ENCODE results near the gene SLFN14.
A peak's percentile ranks its signal among the peaks of the same experiment; 100 is the strongest.

SLFN14 gene

DNA sequence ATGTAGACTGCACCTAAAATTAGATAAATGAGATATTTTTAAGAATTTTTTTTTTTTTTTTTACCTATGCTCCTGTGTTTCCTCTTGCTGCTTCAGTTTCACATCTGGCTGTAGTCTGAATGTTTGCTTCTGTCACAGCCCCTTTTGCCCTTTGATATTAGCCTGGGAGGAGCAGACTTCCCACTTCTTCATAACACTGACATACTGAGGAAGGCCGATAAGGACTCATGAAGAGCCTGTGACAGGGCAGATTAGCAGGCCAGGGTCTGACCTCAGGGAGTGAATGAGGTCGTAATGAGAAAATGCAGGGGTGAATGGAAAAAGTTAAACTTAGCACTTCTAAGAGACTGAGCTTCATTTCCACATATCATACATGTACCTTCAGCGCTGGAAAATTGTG lies at the start of gene SLFN14:
Gene SLFN14 (minus strand): TSS at position 117 of the 400 bp plus-strand sequence. CDS start 2,757 bp downstream, outside the sequence.
- peak; percentile 51 for DNase-seq

DNA sequence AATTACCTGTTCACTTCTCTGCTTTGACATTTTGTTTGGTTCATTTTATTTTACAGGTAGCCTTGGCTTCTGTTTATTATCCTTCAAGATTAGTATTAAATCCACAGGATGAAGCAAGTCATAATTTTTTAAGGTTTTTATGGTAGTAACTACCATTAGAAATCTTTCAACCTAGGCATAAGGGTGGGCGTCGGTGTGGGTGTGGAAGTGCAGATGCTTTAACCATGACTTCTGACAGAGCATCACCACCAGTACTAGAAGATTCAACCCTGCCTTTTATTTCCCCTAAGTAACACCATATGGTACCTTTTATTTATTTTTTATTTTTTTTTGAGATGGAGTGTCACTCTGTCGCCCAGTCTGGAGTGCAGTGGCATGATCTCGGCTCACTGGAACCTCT lies 49.2 kb upstream of the SLFN14 start:
- DNase-seq: no peak

DNA sequence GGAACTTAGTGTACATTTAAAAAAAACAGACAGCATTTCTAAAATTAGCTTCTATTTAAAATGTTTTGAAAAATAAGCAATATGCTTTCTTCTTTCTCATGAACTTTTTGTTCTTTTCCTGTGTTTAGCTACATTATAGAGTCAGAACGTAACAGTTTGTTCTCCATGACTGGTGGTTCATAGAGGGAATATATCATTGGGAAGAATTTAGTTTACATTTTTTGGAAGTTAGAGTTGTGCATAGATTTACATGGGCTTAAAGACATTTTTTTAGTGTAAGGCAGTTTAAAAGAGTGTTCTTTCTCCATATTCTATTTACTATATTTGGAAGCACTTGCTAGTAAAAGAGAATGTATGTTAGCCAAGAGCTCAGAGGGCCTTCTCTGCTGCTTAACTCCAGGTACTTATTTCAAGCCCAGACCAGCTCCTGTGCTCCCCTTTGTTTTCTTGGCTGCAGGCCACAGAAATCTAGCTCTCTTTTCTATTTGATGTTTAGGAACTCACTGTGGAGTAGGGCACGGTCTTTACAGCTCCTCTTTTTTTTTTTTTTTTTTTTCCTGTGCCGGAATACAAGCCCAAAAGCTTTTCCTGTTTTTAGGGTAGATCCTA lies 46.7 kb upstream of the SLFN14 start:
- no peak for DNase-seq

DNA sequence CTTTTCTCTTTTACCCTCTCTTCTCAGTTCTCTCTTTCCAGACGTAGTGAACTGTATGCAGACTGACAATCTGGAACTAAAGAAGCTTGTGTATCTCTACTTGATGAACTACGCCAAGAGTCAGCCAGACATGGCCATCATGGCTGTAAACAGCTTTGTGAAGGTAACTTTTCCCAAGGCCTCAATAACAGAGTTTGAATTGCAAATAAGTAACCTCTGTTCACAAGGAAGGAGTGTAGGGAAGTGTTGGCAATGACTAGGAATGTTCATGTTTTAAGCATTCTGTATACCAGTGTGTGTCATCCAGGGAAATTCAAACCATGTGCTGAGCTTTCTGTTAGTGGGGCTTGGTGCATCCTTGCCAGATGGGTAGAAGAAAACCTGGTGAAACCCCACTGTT lies 45.1 kb upstream of the SLFN14 start:
- DNase-seq: no peak

DNA sequence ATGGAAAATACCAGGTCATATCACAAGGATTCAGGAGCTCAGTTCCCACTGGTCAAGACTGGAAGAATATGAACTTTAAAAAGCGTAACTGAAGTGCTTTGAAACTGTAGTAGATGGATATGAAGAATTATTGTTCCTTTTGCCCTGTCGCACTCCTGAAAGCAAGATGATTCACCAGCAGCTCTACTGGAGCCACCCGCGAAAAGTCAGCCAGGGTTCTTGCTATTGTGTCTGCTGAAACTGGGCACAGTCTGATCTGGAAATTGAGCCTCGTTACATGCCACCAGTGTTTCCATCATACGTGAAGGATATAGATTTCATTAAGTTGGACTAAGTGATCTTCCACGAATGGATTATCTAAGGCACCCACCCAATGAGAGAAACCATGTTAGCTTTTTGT lies 43.1 kb upstream of the SLFN14 start:
- no peak for DNase-seq

DNA sequence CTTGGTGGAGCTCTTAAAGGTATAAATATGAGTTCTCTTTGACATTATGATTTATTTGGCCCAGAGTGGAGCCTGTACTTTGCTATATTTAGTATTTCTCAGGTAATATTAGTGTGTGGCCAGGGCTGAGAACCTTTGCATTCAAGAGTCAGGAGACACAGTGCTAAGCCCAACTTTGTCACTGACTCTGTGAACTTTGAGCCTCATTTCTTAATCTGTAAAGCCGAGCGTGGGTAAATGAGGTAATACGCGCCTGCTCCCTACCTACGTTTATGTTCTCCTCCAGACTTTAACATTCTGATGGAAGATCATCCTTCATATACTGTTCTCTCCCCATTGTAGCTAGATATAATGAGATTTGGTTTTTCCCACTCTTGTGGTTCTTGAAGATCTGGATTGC lies 37.0 kb upstream of the SLFN14 start:
- DNase-seq: no peak

DNA sequence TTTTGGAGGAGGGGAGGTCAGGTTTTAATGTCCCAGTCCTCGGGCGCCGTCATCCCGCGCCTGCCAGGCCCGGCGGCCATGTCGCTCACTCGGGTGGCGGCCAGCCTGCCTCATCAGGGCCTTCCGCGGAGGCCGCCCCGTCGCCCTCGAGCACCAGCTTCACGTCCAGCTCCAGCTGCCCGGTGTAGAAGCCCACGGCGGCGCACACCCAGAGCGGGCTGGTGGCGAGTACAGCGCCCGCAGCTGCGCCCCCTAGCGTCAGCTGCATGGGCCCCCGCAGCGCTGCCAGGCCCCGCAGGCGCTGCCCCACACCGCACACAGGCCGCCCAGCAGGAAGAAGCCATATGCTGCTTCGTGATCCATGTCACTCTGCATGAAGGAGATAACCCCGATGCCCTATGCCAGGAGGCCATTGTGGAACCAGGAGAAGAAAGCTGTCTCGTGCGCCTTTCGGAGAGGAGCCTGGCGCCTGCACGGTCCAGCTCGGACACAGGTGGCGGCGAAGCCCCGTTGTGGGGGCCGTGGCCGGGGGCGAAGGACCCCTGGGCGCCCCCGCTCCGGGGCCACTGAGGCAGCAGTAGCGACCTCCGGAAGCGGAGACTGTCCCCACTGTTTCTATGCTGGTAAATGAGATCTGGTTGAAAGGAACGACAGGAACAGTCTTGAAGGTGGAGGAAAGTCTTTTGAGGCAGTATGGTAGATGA lies 36.1 kb upstream of the SLFN14 start:
- DNase-seq: peak; percentile 92

DNA sequence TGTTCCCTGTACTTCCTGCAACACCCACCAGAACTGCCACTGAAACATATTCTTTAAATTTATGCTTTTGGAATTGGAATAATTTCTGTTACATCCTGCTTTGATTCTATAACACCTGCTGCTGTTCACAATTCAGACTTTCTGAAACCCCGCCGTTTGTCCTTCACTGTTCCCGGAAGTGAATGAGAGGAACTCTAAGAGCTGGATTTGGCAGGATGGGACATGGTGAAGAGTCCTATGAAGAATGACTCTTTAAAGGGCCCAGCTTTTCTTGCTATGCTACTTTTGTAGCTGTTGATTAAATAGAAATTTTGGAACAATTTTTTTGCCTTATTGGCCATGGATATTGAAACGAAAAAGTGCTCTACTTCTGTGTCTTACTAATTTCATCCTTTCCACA lies 35.5 kb upstream of the SLFN14 start:
- DNase-seq: no peak

DNA sequence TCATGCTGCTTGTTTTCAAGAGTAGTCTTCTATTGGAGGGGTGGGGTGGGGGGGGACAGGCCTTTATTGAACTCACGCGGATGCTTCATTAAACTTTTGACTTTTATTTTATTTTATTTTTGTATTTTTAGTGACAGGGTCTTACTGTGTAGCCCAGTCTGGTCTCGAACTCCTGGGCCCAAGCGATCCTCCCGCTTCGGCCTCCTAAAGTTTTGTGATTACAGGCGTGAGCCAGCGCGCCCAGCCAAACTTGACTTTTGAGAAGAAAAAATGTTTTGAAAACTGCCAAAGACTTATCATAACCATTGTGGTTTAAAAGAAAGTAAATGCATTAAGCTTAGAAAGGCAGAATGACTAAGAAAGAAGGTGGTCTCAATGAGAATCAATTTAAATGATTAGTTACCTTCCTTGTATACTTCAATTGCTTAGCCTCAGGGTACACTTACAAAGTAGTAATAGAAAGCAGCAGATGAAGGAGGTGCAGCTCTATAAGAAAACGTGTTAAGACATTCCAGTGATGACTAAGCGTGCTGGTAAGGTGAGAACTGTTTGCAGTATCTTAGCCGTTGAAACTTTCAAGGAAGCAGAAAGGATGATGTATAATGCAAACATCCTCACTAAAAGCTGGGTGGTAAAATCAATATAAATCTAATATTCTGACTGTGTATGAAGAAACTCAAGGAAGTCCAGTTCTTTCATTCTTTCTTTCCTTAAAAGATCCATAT lies 27.7 kb upstream of the SLFN14 start:
- DNase-seq: peak; percentile 70

DNA sequence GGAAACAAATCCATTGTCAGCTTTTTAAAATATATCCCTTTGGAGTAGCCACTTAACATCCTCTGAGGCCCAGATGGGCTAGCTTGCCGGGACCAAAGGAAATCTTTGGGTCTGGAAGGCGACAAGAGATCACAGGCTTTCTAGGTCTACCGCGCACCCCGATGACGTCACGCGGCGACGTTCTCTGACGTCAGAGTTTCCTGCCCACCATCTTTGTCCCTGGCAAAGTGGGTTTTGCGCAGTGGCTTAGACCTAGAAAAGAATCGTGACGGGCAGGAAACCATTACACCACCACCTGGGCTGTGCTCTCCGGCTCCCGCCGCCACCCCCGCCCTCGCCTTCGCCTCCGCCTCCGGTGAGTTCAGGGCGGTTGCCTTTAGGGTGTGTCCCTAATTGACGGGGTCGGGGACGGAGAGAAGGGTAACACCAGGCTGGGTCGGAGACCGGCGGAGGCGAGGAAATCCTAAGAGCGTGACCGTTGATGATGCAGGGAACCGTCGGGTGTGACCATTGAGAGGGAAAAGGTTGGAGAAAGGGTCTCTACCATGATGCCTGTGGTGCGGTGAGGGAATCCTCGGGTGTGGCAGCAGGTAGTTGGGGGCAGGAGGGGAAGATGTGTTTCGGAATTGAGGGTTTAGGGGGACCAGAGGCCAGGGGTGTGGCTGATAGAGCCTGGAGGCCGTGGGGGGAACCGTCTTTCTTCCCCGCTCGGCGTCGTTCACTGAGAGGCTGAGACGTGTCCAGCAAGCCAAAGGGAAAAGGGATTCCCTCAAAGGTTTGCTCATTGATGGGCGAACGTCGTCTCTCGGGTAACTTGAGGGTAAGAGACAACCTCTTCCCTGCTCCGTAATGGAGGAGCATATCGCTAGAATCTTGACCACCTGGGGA lies 26.7 kb upstream of the SLFN14 start, which contains the start of gene AP2B1:
Gene AP2B1 (plus strand): TSS at position 249 of the 888 bp plus-strand sequence. CDS start 6,709 bp downstream, outside the sequence.
- DNase-seq: peak; percentile 98

DNA sequence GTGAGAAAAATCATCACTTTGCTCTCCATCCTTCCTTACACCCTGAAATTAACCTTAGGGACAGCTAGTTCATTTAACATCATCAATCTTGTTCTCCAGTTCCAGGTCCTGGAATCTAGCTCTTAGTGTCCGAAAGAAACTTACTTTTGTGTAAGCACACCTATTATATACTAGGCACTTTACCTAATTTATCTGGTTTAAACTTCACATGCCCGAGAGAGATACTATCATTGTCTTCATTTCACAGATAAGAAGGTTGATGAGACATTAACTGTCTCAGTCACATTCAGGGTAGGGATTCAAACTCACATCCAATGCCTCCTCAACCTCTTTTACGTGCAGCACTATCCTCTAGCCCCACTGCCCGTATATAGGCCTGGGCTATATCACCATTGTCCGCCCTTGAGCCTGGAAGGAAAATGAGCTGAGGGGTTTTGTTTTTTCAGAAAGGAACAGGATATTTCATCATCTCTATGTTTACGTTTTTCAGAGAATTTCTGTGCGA lies 26.0 kb upstream of the SLFN14 start:
- DNase-seq: no peak

DNA sequence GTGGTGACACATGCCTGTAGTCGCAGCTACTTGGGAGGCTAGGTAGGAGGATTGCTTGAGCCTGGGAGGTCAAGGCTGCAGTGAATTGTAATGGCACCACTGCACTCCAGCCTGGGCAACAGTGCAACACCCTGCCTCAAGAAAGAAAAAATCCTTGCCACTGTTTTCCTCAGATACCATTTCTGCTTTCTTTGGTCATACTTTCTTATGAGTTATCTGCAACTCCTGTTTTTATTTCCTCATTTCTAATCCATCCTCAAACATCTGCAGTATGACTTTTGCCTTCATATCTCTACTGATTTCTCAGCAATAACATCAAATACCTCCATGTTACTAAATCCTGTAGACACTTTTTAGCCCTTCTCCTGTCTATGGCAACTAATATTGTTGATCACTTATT lies 23.4 kb upstream of the SLFN14 start:
- DNase-seq: no peak

DNA sequence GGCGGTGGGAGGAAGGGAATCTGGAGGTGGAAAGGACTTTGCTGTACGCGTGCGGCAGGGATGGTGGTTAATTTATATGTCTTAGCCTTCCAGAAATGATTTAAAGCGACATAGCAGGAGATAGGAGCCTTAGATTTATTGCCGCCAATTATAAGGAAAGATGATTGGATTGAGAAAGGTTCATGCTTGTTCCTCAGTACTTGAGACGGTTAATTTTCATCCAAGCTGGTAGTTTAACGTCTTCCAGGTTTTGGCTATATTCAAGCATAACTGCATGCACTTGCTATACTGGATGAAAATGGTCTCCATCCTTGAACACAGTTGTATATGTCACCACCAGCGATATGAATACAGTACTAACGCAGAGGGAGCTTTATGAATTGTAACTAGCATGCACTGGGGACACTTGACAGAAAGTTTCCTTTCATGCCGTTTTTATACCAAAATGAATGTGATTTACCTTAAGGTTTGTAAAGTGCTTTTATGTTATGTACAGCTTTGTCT lies 18.4 kb upstream of the SLFN14 start:
- no peak for DNase-seq

DNA sequence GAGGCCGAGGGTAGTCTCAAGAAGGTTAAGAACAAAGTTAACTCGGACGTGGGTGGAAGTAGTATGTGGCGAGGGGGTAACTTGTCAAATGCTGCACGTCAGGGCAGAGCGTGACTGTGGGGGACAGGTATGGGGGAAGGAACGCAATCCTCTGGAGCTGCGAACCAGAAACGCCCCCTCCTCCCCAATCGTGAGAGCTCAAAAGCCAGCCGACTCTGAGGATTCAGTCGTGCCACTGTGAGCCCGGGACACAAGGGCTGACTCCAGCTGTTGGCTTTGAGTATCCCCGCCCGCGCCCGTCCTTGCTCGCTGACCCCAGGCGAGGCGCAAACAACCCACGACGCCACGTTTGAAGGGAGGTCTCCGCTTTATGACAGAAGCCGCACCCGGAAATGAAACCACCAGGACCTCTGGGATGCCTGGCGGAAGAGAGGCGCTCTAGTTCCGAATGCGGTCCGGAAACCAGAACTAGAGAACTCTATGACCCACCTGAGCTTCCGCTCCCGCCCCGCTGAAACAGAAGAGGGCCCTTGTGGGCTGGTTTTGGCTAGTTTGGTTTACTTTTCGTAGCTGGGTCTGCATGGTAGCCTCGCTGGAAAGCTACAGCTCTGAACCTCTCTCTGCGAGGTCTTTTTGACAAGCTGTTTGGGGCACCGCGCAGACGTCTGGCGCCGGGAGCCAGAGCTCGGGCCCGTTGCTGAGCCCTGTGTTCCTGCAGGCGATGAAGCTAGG lies 17.7 kb upstream of the SLFN14 start, which contains the start of gene PEX12:
Gene PEX12 (minus strand): TSS at position 375 of the 732 bp plus-strand sequence. CDS start 550 bp downstream, outside the sequence.
- peak; percentile 93 for DNase-seq

DNA sequence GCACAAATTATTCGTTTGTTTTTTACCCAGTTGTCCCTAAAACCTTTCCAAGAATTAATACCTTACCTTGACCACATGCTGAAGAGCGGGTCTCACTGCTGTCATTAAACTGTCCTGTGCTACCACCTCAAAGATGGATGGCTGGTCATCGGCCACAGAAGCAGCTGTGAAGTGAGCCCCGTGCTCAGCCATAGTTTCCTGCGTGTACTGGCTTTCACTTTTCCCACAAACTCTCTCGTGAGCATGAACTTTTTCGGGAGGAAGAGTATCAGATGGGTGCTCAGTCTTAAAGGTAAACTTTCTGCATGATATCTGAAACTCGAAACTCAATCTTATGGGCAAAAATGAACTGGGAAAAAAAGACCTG lies 17.2 kb upstream of the SLFN14 start:
- no peak for DNase-seq

DNA sequence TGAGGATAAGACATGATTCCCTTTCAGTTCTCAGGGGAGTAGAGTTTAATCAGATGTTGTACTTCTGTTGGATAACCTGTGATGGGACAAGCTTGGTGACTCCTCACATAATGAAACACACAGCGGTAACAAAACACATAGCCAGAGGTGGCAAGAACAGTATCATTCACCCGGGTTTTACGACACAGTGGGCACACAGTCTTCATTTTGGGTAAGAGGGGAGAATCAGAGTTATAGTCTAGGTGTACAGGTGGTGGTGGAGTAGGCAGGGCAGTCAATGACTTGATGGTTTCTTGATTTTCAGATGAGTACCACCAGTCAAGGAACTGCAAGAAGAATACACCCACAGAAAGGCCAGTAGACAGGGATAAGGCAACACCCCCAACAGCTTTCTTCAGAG lies 15.1 kb upstream of the SLFN14 start:
- DNase-seq: peak; percentile 30

DNA sequence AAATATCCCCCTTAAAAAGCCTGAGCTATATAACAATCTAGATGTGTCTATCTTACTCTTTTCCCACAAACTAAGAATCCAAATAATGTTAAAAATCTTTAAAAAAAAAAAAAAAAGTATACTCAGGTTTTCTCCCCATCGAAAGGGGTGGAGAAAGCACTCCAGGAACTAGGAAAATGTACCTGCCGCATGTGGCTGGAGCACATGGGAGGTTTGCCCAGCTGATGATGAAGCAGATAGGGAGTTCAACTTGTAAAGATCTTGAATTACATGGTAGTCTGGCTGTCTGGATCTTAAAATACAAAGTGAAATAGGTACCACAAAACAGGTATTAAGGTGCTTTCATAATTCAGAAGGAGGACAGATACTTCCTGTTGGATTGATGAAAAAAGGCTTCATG lies 8.8 kb upstream of the SLFN14 start:
- no peak for DNase-seq

DNA sequence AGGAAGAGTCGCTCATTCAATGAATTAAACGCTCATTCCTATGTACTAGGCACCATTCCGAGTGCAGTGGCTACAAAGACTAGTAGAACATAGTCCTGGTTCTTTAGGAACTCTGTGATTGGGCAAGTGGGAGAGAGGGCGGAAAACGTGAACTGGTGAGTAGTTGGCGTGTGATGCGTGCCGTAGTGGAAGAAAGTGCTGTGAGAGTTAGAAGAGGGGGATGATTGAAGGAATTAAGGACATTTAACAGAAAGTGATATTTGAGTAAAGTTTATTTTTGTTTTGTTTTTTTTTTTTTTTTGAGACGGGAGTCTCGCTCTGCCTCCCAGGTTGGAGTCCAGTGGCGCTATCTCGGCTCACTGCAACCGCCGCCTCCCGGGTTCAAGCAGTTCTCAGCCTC lies 7.9 kb upstream of the SLFN14 start:
- peak; percentile 67 for DNase-seq

DNA sequence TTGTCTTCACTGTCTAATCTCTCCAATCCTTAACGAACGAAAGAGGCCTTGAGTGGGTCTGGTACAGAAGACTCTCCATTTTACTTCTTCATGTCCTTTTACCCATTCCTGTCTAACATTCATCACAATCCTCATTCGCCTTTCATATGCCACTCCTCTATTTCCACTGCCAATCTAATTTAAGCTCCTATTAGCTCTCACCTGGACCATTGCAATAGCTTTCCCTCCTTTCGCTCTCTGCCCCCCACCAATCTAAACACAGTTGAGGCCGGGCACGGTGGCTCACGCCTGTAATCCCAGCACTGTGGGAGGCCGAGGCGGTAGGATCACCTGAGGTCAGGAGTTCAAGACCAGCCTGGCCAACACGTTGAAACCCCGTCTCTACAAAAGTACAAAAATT lies 6.3 kb upstream of the SLFN14 start:
- peak; percentile 40 for DNase-seq

DNA sequence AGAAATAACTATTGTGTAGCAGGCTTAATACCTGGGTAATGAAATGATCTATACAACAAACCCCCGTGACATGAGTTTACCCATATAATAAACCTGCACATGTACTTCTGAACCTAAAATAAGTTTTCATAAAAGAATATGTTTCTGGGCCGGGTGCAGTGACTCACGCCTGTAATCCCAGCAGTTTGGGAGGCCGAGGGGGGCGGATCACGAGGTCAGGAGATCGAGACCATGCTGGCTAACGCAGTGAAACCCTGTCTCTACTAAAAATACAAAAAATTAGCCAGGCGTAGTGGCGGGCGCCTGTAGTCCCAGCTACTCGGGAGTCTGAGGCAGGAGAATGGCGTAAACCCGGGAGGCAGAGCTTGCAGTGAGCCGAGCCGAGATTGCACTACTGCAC lies 2.6 kb upstream of the SLFN14 start:
- peak; percentile 1 for DNase-seq

DNA sequence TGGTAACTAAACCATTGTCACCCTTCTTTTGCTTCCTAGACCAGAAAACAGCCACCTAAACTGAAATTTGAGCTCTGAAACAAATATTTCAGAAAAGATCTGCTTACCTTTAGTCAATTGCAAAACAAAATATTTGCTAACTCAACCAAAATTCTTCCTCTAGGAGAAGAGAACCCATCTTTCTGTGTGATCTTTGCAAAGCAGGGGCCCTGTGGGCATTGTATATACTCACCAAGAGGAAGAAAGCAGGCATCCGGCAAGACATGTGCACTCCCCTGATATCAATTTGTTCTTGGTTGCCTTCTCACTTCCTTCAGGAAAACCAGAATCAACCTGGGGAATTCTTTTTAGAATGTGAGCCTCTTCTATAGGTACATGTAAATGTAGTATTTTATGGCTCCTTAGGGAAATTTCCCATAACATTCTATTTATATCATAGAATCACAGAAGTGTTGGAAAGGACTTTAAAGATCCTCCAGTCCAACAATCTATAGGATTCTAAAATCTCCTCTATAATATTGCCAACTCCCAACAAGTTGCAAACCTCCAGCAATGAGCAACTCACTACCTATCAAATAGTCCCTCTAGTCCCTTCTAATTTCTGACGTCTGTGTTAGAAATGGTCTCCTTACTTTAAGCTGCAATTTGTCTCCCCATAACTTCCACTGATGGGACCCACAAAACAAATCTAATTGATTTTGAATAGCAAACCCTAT lies 966 bp downstream of the SLFN14 start:
- peak; percentile 10 for DNase-seq

Data from islet precursor cell (in vitro differentiated cells).